GF-D8 (cell line): ENCODE measurements around the gene MMP17.

ENCODE experiments used
- DNase-seq: peaks from one replicate; lab custom pipeline; 2025; lab: John Stamatoyannopoulos, UW

MMP17 gene

DNA sequence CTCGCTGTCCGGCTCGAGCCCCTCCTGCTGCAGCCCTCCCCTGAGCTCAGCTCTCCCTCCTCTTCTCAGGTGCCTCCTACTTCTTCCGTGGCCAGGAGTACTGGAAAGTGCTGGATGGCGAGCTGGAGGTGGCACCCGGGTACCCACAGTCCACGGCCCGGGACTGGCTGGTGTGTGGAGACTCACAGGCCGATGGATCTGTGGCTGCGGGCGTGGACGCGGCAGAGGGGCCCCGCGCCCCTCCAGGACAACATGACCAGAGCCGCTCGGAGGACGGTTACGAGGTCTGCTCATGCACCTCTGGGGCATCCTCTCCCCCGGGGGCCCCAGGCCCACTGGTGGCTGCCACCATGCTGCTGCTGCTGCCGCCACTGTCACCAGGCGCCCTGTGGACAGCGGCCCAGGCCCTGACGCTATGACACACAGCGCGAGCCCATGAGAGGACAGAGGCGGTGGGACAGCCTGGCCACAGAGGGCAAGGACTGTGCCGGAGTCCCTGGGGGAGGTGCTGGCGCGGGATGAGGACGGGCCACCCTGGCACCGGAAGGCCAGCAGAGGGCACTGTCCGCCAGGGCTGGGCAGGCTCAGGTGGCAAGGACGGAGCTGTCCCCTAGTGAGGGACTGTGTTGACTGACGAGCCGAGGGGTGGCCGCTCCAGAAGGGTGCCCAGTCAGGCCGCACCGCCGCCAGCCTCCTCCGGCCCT lies 22.8 kb downstream of the MMP17 start:
- DNase-seq, result no peak

GRCh38 chr12:131851741-131852550 lies 23.8 kb downstream of the MMP17 start:
- DNase-seq, result peak; percentile 68

- DNase-seq, result peak; percentile 86
These were observed 24.5 kb downstream of the MMP17 start for GRCh38 chr12:131852551-131853299.

- DNase-seq, result no peak
These were observed 25.9 kb downstream of the MMP17 start for GRCh38 chr12:131853832-131854797.

GRCh38 chr12:131854861-131855476 lies 26.8 kb downstream of the MMP17 start:
- no peak for DNase-seq

GRCh38 chr12:131855521-131856142 lies 27.4 kb downstream of the MMP17 start:
- DNase-seq, result no peak

- no peak for DNase-seq
These were observed 28.3 kb downstream of the MMP17 start for GRCh38 chr12:131856366-131857097.

DNA sequence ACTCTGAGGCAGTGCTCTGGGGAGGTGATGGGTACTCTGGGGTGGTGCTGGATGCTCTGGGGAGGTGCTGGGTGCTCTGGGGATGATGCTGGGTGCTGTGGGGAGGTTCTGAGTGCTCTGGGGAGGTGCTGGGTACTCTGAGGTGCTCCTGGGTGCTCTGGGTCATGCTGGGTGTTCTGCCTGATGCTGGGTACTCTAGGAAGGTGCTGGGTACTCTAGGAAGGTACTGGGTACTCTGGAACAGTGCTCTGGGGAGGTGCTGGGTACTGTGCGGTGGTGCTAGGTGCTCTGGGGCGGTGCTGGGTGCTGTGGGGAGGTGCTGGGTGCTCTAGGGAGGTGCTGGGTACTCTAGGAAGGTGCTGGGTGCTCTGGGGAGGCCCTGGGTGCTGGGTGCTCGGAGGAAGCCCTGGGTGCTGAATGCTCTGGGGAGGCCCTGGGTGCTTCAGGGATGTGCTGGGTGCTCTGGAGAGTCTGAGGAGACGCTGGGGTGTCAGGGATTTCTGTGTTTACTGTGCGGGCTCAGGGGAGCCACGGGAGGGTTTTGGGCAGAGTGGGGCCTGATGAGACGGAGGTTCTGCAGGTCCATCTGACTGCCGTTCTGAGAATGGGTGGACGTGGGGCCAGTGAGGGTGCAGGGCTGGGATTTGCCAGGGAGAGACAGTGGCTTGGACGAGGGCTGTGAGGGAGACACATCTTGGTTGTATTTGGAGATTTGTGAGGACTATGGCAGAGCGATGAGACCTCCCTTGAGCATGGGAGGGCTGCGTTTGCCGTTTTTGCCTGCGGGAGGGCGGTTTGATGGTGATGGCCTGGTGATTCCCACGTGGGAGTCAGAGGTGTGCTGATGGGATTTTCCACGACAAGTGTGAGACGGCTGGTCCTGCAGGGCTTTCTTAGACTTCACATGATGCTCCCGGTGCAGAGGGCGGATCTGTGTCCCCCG lies 30.0 kb downstream of the MMP17 start:
- DNase-seq, result no peak

DNA sequence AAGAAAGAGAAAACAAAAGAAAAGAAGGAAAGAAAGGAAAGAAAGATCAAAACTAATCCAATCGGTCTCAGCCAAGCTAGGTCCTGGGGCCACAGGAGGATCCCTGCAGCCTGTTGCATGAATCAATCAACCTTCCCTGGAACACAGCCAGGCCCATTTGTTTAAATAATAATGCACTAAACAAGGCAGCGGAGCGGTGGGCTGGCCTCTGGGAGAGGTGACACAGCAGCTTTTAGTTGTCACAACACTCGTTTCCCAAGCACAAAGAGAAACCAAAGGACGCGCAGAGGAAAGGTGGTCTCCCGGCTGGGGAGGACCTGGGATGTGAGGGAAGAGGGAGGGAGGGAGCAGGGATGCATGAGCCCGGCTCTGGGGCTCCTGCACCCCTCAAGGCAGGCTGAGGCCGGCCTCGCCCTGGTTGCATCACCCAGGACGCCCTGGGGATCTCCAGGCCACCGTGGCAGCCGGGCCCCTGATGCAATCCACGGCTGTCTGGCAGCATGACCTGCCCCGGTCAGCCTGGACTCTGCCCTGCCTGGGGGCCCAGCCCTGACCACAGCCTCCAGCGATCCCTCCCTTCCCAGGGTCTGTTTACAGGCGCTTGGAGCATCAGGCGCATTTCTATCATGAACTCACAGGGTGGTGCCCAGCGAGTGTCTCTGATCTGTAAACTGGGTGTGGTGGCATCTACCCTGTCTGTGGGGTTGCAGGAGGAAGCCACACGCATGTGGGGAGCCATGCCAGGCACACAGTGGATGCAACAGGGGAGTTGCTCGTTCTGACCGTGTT lies 32.5 kb downstream of the MMP17 start:
- DNase-seq, result peak; percentile 55

- DNase-seq, result no peak
These were observed 33.3 kb downstream of the MMP17 start for GRCh38 chr12:131861261-131862083.

GRCh38 chr12:131862084-131862441 lies 33.9 kb downstream of the MMP17 start:
- no peak for DNase-seq

DNA sequence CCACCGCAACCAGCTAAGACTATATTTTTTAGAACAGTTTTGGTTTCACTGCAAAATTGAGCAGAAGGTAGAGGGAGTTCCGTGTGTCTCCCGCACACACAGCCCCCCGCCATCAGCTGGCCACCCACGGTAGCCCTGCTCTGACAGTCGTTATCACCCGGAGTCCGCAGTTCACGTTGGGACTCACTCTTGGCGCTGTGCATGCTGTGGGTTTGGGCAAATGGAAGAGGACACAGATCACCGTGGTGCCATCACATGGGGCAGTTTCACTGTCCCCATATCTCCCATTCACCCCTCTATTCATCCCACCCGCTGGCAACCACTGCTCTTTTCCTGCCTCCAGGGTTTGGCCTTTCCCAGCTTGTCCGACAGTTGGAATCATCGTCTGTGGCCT lies 34.4 kb downstream of the MMP17 start:
- DNase-seq, result no peak

DNA sequence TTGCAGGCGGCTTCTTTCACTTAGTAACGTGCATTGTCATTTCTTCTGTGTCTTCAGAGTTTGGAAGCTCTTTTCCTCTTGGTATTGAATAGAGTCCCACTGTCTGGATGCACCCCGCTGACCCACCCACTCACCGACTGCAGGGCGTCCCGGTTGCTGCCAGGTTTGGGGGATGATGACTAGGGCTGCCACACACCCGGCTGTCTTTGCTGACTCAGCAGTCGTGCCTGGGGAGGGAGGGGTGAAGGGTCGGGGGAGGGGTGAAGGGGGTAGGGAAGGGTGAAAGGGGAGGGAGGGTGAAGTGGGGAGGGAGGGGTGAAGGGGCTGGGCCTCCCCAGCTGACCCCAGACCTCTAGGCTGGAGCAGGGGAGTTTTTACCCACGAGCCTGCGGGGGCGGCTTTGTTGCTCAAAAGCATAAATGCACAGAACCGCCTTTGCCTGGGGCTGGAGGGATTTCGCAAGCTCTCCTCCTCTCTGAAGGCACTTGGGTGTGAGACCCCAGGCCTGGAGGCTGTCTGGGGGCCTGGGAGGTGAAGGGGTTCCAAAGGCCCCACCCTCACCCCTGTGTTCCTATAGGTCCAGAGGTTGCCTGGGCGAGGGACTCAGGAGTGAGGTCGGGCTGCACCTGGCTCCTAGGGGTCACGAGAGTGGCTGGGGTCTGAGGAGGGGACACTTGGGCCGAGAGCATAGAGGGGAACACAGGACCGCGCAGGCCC lies 35.0 kb downstream of the MMP17 start:
- DNase-seq, result no peak

DNA sequence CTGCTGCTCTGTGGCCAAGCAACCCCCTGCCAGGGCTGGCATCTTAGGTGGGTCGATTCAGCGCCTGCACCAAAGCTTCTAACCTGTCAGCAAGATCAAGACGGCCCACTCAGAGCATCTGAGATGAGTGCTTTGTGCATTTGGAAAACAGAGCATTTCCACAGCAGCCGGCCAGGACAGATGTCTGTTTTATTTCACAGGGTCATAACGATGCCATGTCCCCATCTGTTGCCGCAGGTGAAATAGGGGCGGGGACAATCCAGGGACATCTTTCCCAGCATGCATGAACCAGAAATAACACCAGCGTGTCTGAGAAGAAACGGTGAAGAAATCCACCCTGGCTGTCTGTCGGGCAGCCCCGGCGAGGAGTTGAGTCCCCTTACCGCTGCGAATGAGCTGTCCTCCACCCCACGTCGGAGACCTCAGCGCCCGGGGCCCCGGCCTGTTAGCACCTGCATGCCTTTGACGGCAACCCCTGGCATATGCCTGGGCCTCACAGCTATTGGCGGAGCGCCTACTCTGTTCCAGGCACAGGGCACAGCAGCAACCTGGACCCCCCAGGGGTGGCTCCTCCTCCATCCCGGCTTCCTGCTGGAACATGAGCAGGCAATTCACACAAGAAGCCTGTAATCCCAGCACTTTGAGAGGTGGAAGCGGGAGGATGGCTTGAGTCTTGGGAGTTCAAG lies 35.7 kb downstream of the MMP17 start:
- no peak for DNase-seq

GRCh38 chr12:131864469-131864868 lies 36.3 kb downstream of the MMP17 start:
- DNase-seq, result no peak
